HEK293 (cell line): ENCODE results near the gene CCDC57.

Experiments
- CTCF ChIA-PET: fragments of 350-600 bp; formaldehyde crosslinking; extraction: SDS; loops from one replicate; lab custom pipeline; 2021; ENCODE audit warnings: antibody characterized with exemption; lab: Yijun Ruan, JAX
- POLR2A ChIA-PET: fragments of 300-600 bp; formaldehyde crosslinking; extraction: SDS; loops from one replicate; lab custom pipeline; 2020; ENCODE audit warnings: antibody characterized with exemption, inconsistent platforms; lab: Yijun Ruan, JAX
- H3K27ac ChIP-seq: fragments of 200-500 bp; sonication (Bioruptor generic); 2 replicates; pipeline ENCODE4 v1.5.1; 2014; ENCODE audit warnings: low read depth, low read length, control low read depth, inconsistent platforms; ENCODE audit errors: extremely low read depth
- H3K36me3 ChIP-seq, 2 experiments: fragments of 200-500 bp in 1 of 2; sonication (Bioruptor generic) in 1 of 2; 1 replicate in 1 of 2; 2 replicates in 1 of 2; pipeline ENCODE4 v1.5.1; 2014 to 2017; ENCODE audit warnings: inconsistent platforms in 2 of 2, low read length in 2 of 2; ENCODE audit not compliant: control insufficient read depth in 2 of 2, insufficient read depth in 1 of 2
- H3K4me1 ChIP-seq: fragments of 200-500 bp; sonication (Bioruptor generic); 2 replicates; pipeline ENCODE4 v1.5.1; 2014; ENCODE audit warnings: mild to moderate bottlenecking, low read length, inconsistent platforms; ENCODE audit not compliant: control insufficient read depth, insufficient read depth
- H3K4me3 ChIP-seq: 2 replicates; pipeline ENCODE4 v1.5.1; 2011; ENCODE audit warnings: low read depth, mild to moderate bottlenecking, control low read depth, low read length, moderate library complexity
- H3K9me3 ChIP-seq: fragments of 200-500 bp; sonication (Bioruptor generic); 2 replicates; pipeline ENCODE4 v1.5.1; 2014; ENCODE audit warnings: low read depth, low read length, inconsistent platforms; ENCODE audit not compliant: control insufficient read depth, insufficient read depth
- ATF2 ChIP-seq: fragments of 450-650 bp; formaldehyde crosslinking; IDR thresholded peaks from 2 replicates; pipeline ENCODE4 v1.5.1; 2016; ENCODE audit warnings: missing biosample characterization, missing genetic modification characterization, low read depth
- CTCF ChIP-seq: fragments of 450-650 bp; formaldehyde crosslinking; IDR thresholded peaks from 2 replicates; pipeline ENCODE4 v1.5.1; 2016; ENCODE audit warnings: missing biosample characterization, missing genetic modification characterization
- GLI2 ChIP-seq: fragments of 450-650 bp; formaldehyde crosslinking; IDR thresholded peaks from 2 replicates; pipeline ENCODE4; 2017; ENCODE audit warnings: missing biosample characterization, missing genetic modification characterization, low read depth, borderline replicate concordance
- SCRT2 ChIP-seq: fragments of 450-650 bp; formaldehyde crosslinking; IDR thresholded peaks from 2 replicates; pipeline ENCODE4 v1.5.1; 2016; ENCODE audit warnings: missing biosample characterization, missing genetic modification characterization
- TCF7L2 ChIP-seq: IDR thresholded peaks from 2 replicates; pipeline ENCODE4 v1.6.1; 2011; ENCODE audit warnings: low read depth, mild to moderate bottlenecking, inconsistent platforms, low read length, moderate library complexity, borderline replicate concordance
- ZIC2 ChIP-seq: fragments of 450-650 bp; formaldehyde crosslinking; IDR thresholded peaks from 2 replicates; pipeline ENCODE4 v1.5.1; 2016; ENCODE audit warnings: missing biosample characterization, missing genetic modification characterization
- ZNF121 ChIP-seq: fragments of 450-650 bp; formaldehyde crosslinking; IDR thresholded peaks from 2 replicates; pipeline ENCODE4 v1.5.1; 2016; ENCODE audit warnings: missing biosample characterization, missing genetic modification characterization
- ZNF138 ChIP-seq: fragments of 450-650 bp; formaldehyde crosslinking; IDR thresholded peaks from 2 replicates; pipeline ENCODE4 v1.5.1; 2016; ENCODE audit warnings: missing biosample characterization, missing genetic modification characterization, borderline replicate concordance
- ZNF184 ChIP-seq: fragments of 450-650 bp; IDR thresholded peaks from 2 replicates; pipeline ENCODE4 v1.5.1; 2018; ENCODE audit warnings: missing biosample characterization, mild to moderate bottlenecking, missing genetic modification characterization
- ZNF2 ChIP-seq: fragments of 450-650 bp; formaldehyde crosslinking; IDR thresholded peaks from 2 replicates; pipeline ENCODE4 v1.5.1; 2016; ENCODE audit warnings: missing biosample characterization, missing genetic modification characterization
- ZNF221 ChIP-seq: fragments of 450-650 bp; formaldehyde crosslinking; IDR thresholded peaks from 2 replicates; pipeline ENCODE4 v1.5.1; 2017; ENCODE audit warnings: missing biosample characterization, missing genetic modification characterization, borderline replicate concordance
- ZNF274 ChIP-seq, 2 experiments: fragments of 200-500 bp in 1 of 2; fragments of 450-650 bp in 1 of 2; sonication (Bioruptor generic) in 1 of 2; formaldehyde crosslinking in 1 of 2; IDR thresholded peaks; 2 replicates each; pipeline versions ENCODE4 v1.5.1 to v1.6.1; 2014 to 2016; ENCODE audit warnings: borderline replicate concordance in 1 of 2, inconsistent platforms in 1 of 2, low read length in 1 of 2, missing biosample characterization in 1 of 2, missing genetic modification characterization in 1 of 2
- ZNF280D ChIP-seq: fragments of 450-650 bp; formaldehyde crosslinking; IDR thresholded peaks from 2 replicates; pipeline ENCODE4 v1.5.1; 2016; ENCODE audit warnings: missing biosample characterization, missing genetic modification characterization
- ZNF473 ChIP-seq: fragments of 450-650 bp; formaldehyde crosslinking; IDR thresholded peaks from 2 replicates; pipeline ENCODE4 v1.5.1; 2017; ENCODE audit warnings: missing biosample characterization, missing genetic modification characterization
- ZNF521 ChIP-seq: fragments of 450-650 bp; formaldehyde crosslinking; IDR thresholded peaks from 2 replicates; pipeline ENCODE4 v1.5.1; 2017; ENCODE audit warnings: missing biosample characterization, mild to moderate bottlenecking, missing genetic modification characterization
- ZNF558 ChIP-seq: fragments of 450-650 bp; formaldehyde crosslinking; IDR thresholded peaks from 2 replicates; pipeline ENCODE4 v1.5.1; 2016; ENCODE audit warnings: missing biosample characterization, missing genetic modification characterization
- ZNF596 ChIP-seq: fragments of 450-650 bp; IDR thresholded peaks from 2 replicates; pipeline ENCODE4 v1.5.0; 2018; ENCODE audit warnings: missing biosample characterization, mild to moderate bottlenecking, missing genetic modification characterization, moderate library complexity
- ZNF660 ChIP-seq: fragments of 450-650 bp; IDR thresholded peaks from 2 replicates; pipeline ENCODE4 v1.5.1; 2018; ENCODE audit warnings: missing biosample characterization, mild to moderate bottlenecking, missing genetic modification characterization
- ZNF768 ChIP-seq: fragments of 450-650 bp; formaldehyde crosslinking; IDR thresholded peaks from 2 replicates; pipeline ENCODE4 v1.5.1; 2018; ENCODE audit warnings: missing biosample characterization, mild to moderate bottlenecking, missing genetic modification characterization
- ZSCAN18 ChIP-seq: fragments of 450-650 bp; formaldehyde crosslinking; IDR thresholded peaks from 2 replicates; pipeline ENCODE4 v1.5.1; 2016; ENCODE audit warnings: missing biosample characterization, missing genetic modification characterization

The CCDC57 gene

GRCh38 chr17:82178499-82179261 lies 34.0 kb downstream of the CCDC57 start:
- H3K4me1 ChIP-seq, result no peaks in the 10 kb centered on the region
- ChIA-PET CTCF (interaction anchor here (1.0 kb wide), 1 partner anchor 27 kb away, joined by 3 read pairs; no protein-coding TSS in a partner anchor), POLR2A (no interaction called here)
- H3K9me3 ChIP-seq, result no peaks in the 10 kb centered on the region
- H3K4me3 ChIP-seq, result no peak overlapping the region
- TF ChIP-seq ZSCAN18 (tag by site-specific recombination), result no peak
- peak; percentile 40; the same call in 1 of the 2 replicates for TF ChIP-seq ZIC2 (tag by site-specific recombination)
- H3K27ac ChIP-seq, result no peak overlapping the region
- peaks cover 15 to 76% of the 10 kb centered on the region in 2 experiments for H3K36me3 ChIP-seq

- ChIA-PET CTCF (no interaction called here), POLR2A (interaction anchor here (0.6 kb wide), 1 partner anchor 262 kb away, joined by 3 read pairs; no protein-coding TSS in a partner anchor)
- Histone ChIP-seq H3K4me3 (no peak overlapping the region), H3K4me1 (no peaks in the 10 kb centered on the region), H3K9me3 (no peaks in the 10 kb centered on the region), H3K36me3 (peaks cover 20 to 76% of the 10 kb centered on the region in 2 experiments), H3K27ac (no peak overlapping the region)
- TF ChIP-seq GLI2 (tag by site-specific recombination) (no peak), SCRT2 (tag by site-specific recombination) (peak; percentile 76)
Observed at GRCh38 chr17:82177761-82178498, 34.7 kb downstream of the CCDC57 start.

- Histone ChIP-seq H3K4me1 (no peaks in the 10 kb centered on the region), H3K36me3 (peaks cover 24 to 79% of the 10 kb centered on the region in 2 experiments), H3K4me3 (no peak overlapping the region), H3K27ac (no peak overlapping the region), H3K9me3 (no peaks in the 10 kb centered on the region)
- CTCF ChIA-PET, result interaction anchor here (0.7 kb wide), 1 partner anchor 563 kb away, joined by 3 read pairs; no protein-coding TSS in a partner anchor
- POLR2A ChIA-PET, result interaction anchor here (0.6 kb wide), 1 partner anchor 261 kb away, joined by 3 read pairs; no protein-coding TSS in a partner anchor
- TF ChIP-seq ZNF121 (tag by site-specific recombination), result no peak
- no peak for TF ChIP-seq ZNF660 (tag by site-specific recombination)
- TF ChIP-seq ZNF596 (tag by site-specific recombination), result no peak
- no peak for TF ChIP-seq TCF7L2
- no peak for TF ChIP-seq ZNF558 (tag by site-specific recombination)
- TF ChIP-seq ATF2 (tag by site-specific recombination), result no peak
- no peak for TF ChIP-seq ZNF768 (tag by site-specific recombination)
- TF ChIP-seq CTCF (tag by site-specific recombination), result no peak
- TF ChIP-seq ZNF221 (tag by site-specific recombination), result no peak
- no peak for TF ChIP-seq ZNF184 (tag by site-specific recombination)
- no peak for TF ChIP-seq ZNF521 (tag by site-specific recombination)
- no peak for TF ChIP-seq ZNF2
- TF ChIP-seq ZNF274 (IDR thresholded peaks at IDR 0.05; ENCODE audit: low read length), result no peak
- TF ChIP-seq ZNF274 (tag by site-specific recombination; IDR thresholded peaks at IDR 0.05; ENCODE audit: borderline replicate concordance), result no peak
- TF ChIP-seq ZNF473, result no peak
- TF ChIP-seq ZNF138 (tag by site-specific recombination), result no peak
- TF ChIP-seq ZNF280D (tag by site-specific recombination), result no peak
Observed at GRCh38 chr17:82177276-82177675, 35.4 kb downstream of the CCDC57 start.
